T-helper 1 cell (primary cell): ENCODE results near the gene EVC2.
A peak's percentile ranks its signal among the peaks of the same experiment; 100 is the strongest.

ENCODE experiments used
- DNase-seq, 5 donors: peaks; one replicate each; pipeline ENCODE4 v3.0.0-alpha.2; 2012 to 2020
- total RNA-seq, 4 donors: gene quantifications; one replicate each; lab custom pipeline; 2026; lab: John Stamatoyannopoulos, UW

The EVC2 gene, protein sequence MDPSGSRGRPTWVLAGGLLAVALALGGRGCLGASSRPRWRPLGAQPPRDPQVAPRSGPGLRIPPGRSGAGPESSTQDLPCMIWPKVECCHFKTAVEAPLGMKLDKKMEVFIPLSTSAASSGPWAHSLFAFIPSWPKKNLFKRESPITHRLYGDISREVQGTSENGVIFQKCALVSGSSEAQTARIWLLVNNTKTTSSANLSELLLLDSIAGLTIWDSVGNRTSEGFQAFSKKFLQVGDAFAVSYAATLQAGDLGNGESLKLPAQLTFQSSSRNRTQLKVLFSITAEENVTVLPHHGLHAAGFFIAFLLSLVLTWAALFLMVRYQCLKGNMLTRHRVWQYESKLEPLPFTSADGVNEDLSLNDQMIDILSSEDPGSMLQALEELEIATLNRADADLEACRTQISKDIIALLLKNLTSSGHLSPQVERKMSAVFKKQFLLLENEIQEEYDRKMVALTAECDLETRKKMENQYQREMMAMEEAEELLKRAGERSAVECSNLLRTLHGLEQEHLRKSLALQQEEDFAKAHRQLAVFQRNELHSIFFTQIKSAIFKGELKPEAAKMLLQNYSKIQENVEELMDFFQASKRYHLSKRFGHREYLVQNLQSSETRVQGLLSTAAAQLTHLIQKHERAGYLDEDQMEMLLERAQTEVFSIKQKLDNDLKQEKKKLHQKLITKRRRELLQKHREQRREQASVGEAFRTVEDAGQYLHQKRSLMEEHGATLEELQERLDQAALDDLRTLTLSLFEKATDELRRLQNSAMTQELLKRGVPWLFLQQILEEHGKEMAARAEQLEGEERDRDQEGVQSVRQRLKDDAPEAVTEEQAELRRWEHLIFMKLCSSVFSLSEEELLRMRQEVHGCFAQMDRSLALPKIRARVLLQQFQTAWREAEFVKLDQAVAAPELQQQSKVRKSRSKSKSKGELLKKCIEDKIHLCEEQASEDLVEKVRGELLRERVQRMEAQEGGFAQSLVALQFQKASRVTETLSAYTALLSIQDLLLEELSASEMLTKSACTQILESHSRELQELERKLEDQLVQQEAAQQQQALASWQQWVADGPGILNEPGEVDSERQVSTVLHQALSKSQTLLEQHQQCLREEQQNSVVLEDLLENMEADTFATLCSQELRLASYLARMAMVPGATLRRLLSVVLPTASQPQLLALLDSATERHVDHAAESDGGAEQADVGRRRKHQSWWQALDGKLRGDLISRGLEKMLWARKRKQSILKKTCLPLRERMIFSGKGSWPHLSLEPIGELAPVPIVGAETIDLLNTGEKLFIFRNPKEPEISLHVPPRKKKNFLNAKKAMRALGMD
- 1.2 to 7.9 (median 3.5) reads per million in 4 donors for total RNA-seq

- DNase-seq = peak in 1 of 5 donors; percentile 11
Observed at GRCh38 chr4:5708449-5709206, at the start of gene EVC2. EVC2 (minus strand) TSS chr4:5708559; CDS start chr4:5708513, 46 bp downstream.

DNA sequence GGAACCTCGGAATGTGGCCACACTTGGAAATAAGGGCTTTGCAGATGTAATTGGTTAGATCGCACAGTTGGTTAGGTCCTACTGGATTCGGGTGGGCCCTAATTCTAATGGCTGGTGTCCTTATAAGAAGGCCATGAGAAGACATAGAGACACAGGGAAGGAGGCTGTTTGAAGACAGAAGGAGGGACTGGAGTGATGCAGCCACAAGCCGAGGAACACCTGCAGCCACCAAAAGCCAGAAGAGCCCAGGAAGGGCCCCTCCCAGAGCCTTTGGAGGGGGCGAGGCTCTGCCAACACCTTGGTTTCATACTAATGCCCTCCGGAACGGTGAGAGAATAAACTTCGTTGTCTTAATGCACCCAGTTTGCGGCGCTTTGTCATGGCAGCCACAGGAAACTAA is 49.6 kb upstream of the EVC2 start:
- no peak for DNase-seq

- no peak for DNase-seq
Observed at GRCh38 chr4:5757536-5757935, 49.2 kb upstream of the EVC2 start.

DNA sequence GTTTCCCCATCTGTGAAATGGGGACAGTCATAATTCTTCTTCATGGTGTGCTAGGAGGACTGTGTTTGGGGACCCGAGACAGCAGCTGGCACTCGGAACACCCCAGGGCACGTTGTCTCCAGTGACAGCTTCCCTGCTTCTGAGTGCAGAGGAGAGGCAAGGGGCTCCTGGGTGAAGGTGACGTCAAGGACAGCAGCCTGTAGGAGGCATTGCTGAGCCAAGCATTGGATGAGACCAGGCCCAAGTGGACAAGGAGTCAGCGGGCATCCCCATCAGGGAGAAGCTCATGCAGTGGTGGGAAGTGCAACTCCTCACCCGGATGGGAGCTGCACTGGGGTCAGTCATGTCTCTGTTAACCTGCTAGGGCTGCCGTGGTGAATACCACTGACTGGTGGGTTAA is 48.7 kb upstream of the EVC2 start:
- no peak for DNase-seq

DNA sequence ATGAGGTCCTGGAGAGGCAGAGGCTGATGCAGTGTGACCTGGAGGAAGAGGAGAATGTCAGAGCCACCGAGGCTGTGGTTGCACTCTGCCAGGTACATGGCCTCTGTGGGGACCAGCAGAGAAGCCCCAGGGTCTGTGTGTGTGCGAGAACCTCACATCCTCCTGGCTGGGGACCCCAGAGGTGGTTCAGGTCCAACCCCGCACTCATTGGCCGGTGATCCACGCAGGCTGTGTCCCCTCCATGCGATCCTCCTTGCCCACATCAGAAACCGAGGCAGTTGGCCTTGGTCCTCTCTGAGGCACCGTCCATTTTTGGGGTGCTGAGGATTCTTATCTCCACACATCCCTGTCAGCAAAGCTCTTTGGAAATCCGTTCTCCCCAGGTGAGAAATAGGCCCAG is 47.9 kb upstream of the EVC2 start:
- DNase-seq = no peak

DNA sequence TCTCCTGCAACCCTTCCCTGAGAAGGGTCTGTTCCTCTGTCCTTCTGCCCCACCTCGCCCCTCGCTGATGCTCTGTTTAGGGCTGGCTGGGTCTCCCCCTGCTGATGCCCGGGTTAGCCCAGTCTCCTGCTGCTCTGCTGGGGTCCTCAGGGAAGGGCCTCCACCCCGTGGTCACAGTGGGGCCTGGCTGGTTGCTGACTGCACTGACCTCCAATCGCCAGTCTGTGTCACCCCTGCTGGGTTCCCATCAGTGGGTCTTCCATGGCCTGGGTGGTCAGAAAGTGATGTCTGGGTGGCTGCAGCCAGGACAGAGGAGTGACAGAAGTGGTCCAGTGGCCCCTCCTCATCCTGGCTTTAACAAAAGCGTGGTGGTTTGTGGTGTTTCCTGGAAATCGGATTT is 47.3 kb upstream of the EVC2 start:
- DNase-seq = no peak

DNA sequence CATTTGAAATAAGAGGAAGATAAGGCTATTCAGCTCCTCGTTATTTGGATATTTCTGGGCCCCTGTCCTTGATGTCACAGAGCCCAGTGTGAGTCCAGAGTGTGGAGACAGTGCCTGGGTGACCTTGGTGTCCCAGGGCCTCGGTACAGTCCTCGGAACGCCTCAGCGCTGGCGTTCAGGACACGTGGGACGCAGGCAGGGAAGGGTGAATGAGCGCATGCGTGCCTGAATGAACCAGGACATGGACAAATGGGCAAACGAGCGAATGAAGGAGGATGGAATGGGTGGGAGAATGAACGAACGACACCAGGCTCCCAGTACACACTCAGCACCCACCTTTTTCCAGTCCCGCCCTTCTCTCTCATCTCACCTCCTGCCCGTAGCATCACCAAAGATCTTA is 46.8 kb upstream of the EVC2 start:
- no peak for DNase-seq

GRCh38 chr4:5754529-5754881 is 46.1 kb upstream of the EVC2 start:
- DNase-seq = no peak

GRCh38 chr4:5753766-5754528 is 45.6 kb upstream of the EVC2 start:
- DNase-seq = no peak

DNA sequence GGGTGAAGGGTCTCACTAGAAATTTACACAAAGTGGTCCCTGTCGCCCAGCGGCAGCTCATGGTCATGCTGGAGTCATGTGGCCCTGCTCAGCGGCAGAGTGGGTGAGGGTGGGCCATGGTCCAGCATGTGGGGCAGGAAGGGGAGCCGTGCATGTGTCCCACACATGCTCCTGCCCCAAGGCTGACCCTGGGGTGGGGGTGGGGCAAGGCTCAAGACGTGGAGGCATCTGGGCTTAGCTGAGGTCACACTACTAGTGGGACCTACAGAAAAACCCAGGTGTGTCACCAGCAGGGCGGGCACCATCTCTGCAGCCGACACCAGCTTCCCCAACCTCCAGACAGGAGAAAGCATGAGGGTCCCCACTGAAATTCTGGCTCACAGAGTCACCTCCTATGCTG is 45.0 kb upstream of the EVC2 start:
- no peak for DNase-seq

DNA sequence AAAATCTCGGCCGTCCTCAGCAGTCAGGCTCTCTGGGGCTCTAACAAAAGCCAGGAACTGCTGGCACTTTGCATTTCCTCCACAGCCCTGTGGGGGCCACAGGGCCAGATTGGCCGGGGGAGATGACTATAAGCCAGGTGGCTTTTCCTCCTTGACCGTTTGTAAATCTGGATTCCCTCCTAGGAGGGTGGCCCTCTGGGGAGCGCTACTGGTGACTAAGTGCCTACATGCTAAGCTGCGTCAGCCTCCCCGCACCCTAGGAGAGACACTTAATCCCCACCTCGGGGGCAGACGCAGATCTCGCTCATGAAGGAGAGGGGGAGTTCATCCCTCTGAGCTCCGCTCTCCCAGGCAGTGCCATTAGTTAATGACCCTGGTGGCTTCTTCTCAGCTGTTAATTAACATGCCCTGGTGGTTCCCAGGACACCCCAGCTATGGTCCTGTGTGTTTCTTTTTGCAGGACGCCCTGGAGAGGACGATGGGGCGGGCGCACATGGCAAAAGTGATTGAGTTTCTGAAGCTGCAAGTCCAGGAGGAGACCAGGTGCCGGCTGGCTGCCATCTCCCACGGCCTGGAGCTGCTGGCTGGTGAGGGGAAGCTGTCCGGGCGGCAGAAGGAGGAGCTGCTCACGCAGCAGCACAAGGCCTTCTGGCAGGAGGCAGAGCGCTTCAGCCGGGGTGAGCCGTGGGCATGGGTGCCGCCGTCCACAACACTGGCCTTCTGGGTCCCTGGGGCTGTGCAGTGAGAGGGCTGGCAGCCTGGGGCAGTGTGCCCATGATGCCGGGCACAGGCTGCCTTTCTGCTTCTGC is 44.2 kb upstream of the EVC2 start:
- no peak for DNase-seq

DNA sequence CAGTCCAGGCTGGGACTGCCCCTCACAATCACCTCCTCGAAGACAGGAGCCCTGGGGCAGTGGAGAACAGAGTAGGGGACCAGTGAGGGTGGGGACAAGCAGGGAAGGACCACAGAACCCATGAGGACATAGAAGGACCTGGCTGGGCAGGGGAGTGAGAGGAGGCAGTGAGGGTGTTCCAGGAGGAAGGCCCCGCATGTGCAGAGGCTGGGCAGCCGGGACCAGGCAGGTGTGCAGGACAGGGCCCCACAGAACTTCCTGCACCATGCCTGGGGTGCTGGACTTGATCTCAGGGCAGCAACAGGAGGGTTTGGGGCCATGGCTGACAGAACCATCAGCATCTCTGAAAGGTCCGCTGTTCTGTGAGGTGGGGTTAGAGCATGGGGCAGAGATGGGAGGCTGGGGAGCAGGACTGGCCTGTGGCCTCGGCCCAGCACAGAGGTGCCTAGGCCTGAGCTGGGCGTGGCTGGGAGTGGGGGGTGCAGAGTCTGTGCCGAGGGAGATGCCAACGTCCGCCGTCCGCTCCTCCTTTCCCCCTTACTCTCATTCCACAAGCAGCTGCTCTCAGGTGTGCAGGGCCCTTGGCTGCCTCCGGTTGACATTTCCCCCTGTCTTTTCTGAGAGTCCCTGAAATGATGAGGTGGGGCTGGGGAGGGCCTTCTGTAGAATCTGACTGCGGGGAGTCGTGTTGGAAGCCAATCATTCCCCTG is 43.5 kb upstream of the EVC2 start:
- DNase-seq = no peak

DNA sequence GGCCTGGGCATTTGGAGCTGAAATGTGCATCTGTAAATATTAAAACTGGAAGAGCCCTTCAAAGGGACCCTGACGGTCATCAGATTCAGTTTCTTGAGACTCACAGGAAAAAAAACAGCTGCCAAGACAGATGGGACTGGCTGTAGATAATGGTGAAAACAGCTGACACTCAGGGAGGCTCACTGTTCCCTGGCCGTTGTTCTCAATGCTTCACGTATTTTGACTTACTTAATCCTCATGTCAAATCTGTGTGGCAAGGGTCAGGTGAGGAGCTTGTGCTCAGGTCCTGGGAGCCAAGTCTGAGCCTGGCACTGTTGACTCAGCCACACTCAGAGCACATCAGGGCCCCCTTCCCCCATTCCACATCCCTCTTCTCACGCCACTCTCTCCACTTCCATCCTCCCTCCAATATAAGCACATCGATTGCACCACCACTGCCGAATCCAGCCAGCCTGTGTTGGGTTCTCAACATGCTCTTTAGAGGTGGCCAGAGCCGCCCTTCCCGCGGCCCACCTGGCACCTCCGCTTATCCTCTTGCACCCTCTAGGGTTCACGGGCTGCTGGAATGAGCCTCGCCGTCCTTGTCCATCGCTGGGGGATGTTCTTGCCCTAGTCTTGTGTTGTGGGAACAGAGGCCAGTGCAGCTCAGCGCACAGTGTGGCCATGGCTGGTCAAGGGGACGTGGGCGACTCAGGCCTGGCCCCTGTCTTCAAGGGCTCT is 42.7 kb upstream of the EVC2 start:
- no peak for DNase-seq

DNA sequence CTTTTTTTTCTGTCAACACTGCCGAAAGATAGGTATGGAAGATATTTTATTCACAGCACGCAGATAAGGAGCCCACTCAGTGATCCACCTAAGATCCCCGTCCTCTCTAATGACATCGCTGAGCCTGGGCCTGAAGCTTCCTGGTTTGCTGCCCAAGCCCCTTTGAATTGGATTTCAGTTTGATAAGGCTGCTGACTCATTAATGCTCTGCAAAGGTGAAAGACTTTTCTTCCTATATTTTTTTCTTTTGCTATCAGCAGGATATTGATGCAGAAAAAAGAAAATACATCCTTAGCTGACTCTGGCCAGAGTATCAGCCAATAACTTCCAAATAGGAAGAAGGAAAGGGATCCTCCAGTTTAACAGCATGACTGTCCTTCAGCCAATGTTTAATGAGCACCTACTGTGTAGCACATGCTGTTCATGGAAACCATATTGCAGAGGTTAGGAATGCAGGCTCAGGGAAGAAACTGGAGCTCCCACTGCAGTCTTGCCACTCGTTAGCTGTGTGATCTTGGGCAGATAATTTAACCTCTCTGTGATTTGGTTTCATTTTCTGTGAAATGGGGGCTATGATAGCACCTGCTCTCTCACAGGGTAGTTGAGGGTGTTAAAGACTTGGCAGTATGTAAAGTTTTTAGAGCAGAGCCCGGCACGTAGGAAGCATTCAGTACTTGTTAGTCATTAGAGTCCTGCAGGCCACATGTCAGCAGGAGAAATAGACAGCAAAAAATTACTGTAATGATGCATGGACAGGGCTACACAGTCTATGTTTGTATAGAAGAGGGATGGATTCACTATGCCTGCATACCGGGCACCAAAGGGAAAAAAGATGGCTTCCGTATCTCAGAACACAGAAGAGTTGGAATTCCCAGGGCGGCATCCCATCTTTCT is 41.9 kb upstream of the EVC2 start:
- no peak for DNase-seq

DNA sequence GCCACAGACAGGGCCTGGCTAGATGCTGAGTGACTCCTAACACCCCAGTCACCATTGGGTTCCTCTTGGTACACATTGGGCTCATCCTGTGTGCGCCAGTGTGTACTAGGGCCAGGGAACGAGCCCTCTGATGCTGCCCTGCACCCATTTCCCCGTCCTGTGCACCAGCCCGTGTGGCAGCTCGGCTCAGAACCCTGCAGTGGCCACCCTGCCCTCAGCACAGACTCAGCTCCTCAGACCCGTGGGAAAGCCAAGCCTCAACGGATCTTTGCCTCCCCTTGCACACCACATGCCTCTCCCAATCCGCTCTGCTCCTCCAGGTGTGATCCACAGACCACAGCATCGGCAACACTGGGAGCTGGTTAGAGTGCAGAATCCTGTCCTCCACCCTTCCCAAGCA is 41.2 kb upstream of the EVC2 start:
- no peak for DNase-seq

- DNase-seq = no peak
Observed at GRCh38 chr4:5747738-5748375, 39.5 kb upstream of the EVC2 start.
